ENCODE data around the gene TSPAN13. TPM values are rescaled to one million over a fixed set of nuclear protein-coding genes. Genes with fewer than 3 reads are reported as not detected.

The TSPAN13 gene
- total RNA-seq, 2 experiments from 2014 or later: 0.40 to 0.48 TPM

DNA sequence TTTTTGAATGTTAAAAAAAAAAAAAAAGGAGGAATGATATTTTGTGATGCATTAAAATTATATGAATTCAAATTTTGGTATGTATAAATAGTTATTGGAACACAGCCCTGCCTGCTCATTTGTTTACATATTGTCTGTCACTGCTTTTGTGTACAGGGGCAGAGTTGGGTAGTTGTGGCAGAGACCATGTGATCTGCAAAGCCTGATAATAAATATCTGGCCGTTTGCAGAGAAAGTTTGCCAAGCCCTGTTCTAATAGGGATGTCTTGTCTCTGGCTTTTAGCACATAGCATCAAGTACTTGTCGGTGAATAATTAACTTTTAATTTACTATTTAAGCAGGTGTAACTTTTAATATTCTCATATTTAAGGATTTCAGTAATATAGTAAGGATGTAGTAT is 19.8 kb downstream of the TSPAN13 start:
- H3K27ac Mint-ChIP-seq: no peak overlapping the region
- H3K36me3 Mint-ChIP-seq (ENCODE audit: low read depth): no peaks in the 10 kb centered on the region
- no peaks in the 10 kb centered on the region for H3K9me3 Mint-ChIP-seq
- peaks cover 3% of the 10 kb centered on the region for H3K27me3 Mint-ChIP-seq
- no peak for DNase-seq
- H3K4me1 Mint-ChIP-seq: no peaks in the 10 kb centered on the region
- no peak overlapping the region for H3K4me3 Mint-ChIP-seq
- CTCF ChIA-PET: no interaction called here
- POLR2A ChIA-PET: no interaction called here

DNA sequence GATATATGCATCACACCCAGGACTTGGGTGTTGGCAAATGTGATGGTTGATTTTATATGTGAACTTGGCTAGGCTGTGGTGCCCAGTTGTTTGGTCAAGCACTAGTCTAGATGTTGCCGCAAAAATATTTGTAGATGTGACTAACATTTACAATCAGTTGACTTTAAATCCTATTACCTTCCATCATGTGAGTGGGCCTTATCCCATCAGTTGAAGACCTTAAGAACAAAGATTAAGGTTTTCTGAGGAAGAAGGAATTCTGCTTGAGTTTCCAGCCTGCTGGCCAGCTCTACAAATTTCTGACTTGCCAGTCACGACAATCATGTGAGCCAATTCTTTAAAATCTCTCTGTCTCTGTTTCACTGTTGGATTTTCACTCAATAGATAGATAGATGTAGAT is 20.3 kb downstream of the TSPAN13 start:
- POLR2A ChIA-PET: no interaction called here
- Mint-ChIP-seq H3K36me3 (ENCODE audit: low read depth) (no peaks in the 10 kb centered on the region), H3K4me1 (no peaks in the 10 kb centered on the region), H3K27me3 (peaks cover 3% of the 10 kb centered on the region), H3K27ac (no peak overlapping the region), H3K4me3 (no peak overlapping the region), H3K9me3 (no peaks in the 10 kb centered on the region)
- CTCF ChIA-PET: no interaction called here
- DNase-seq: no peak

DNA sequence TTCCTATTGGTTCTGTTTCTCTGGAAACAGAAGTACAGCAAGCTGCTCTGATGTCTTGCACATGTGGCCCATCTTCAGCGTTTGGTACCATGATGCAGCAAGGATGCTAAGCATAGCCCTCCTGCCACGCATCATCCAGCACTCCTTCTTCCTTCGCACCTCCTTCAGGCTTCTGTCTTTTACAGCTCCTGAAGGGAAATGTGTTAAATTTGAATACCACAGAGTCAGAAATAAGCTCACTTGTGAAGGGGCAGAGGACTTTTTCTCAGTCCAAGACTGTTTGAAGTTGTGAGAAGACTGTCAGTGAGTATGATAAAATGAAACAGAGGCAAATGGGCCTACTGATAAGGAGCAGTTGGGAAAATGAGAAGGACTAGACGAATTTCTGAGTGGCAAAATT is 20.7 kb downstream of the TSPAN13 start:
- peaks cover 3% of the 10 kb centered on the region for H3K27me3 Mint-ChIP-seq
- CTCF ChIA-PET: no interaction called here
- no peak for DNase-seq
- H3K4me1 Mint-ChIP-seq: no peaks in the 10 kb centered on the region
- H3K9me3 Mint-ChIP-seq: no peaks in the 10 kb centered on the region
- POLR2A ChIA-PET: no interaction called here
- H3K27ac Mint-ChIP-seq: no peak overlapping the region
- H3K36me3 Mint-ChIP-seq (ENCODE audit: low read depth): no peaks in the 10 kb centered on the region
- H3K4me3 Mint-ChIP-seq: no peak overlapping the region

DNA sequence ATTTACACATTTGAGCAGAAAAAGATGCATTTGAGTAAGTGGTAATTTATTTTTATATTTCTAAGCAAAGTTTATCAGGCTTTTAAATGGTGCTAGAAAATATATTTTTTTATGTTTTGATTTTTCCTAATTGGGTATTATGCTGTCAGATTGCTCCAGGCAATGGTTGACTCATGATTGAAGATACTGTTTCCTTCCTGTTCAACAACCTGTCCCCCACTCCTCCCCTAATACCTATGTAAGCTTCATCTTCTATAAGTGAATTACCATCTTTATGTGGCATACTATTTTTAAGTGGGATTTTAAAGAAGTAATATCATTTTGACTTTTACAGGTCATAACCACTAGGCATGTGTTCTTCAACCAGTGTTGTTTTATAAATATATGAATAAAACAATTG is 21.4 kb downstream of the TSPAN13 start:
- CTCF ChIA-PET: no interaction called here
- POLR2A ChIA-PET: no interaction called here
- H3K4me3 Mint-ChIP-seq: no peak overlapping the region
- no peaks in the 10 kb centered on the region for H3K9me3 Mint-ChIP-seq
- H3K36me3 Mint-ChIP-seq (ENCODE audit: low read depth): no peaks in the 10 kb centered on the region
- peaks cover 2% of the 10 kb centered on the region for H3K27me3 Mint-ChIP-seq
- H3K4me1 Mint-ChIP-seq: no peaks in the 10 kb centered on the region
- DNase-seq: no peak
- H3K27ac Mint-ChIP-seq: no peak overlapping the region

DNA sequence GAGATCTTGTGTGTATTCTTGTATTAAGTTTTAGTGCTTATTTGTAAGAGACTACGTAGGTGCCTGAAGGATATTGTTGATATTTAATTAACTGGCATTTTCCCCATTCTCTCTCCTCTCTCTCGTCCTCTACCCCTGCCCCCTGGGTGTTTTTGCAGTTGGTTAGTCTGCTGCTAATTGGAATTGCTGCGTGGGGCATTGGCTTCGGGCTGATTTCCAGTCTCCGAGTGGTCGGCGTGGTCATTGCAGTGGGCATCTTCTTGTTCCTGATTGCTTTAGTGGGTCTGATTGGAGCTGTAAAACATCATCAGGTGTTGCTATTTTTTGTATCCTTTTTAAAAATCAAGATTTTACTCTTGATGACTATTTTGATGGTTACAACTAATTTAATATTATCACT is 22.5 kb downstream of the TSPAN13 start:
- no peaks in the 10 kb centered on the region for H3K36me3 Mint-ChIP-seq (ENCODE audit: low read depth)
- no peak overlapping the region for H3K27ac Mint-ChIP-seq
- CTCF ChIA-PET: no interaction called here
- POLR2A ChIA-PET: no interaction called here
- H3K27me3 Mint-ChIP-seq: no peaks in the 10 kb centered on the region
- H3K4me3 Mint-ChIP-seq: no peak overlapping the region
- no peaks in the 10 kb centered on the region for H3K9me3 Mint-ChIP-seq
- H3K4me1 Mint-ChIP-seq: no peaks in the 10 kb centered on the region
- DNase-seq: no peak

DNA sequence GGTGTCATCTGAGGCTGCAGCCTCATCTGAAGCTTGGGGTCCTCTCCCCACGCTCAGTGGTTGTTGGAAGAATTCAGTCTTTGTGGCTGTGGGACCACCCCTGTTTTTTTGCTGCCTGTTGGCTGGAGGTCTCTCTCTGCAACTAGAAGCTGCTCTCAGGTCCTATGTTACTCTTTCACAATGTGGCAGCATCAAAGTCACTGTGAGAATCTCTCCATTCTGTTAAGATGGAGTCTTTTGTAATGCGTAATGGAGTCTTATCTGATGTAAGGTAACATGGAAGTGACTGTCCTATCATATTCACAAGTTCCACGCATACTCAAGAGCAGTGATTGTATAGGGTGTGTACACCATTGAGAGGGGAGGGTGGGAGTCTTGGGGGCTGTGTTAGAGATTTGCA is 24.9 kb downstream of the TSPAN13 start:
- no peaks in the 10 kb centered on the region for H3K9me3 Mint-ChIP-seq
- ChIA-PET POLR2A (no interaction called here), CTCF (no interaction called here)
- no peak overlapping the region for H3K27ac Mint-ChIP-seq
- no peaks in the 10 kb centered on the region for H3K4me1 Mint-ChIP-seq
- no peak overlapping the region for H3K4me3 Mint-ChIP-seq
- H3K27me3 Mint-ChIP-seq: peaks cover 2% of the 10 kb centered on the region
- H3K36me3 Mint-ChIP-seq (ENCODE audit: low read depth): no peaks in the 10 kb centered on the region
- DNase-seq: no peak

DNA sequence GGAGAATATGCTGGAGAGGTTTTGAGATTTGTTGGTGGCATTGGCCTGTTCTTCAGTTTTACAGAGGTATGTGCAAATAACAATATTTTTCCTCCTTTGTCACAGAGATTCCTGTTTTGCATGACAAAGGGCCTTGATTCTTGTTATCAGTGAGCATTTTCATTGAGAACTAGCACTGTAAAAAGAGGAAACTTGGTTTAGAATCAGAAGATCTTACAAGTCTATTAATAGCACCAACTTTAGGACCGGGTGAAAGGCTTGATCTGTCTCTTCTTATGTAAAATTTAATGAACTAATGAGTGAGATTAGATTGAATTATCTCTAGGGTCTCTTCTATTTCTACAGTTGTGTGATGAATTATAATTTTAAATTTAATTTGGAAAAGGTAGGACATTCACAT is 25.5 kb downstream of the TSPAN13 start:
- H3K27me3 Mint-ChIP-seq: peaks cover 2% of the 10 kb centered on the region
- ChIA-PET CTCF (no interaction called here), POLR2A (no interaction called here)
- H3K4me3 Mint-ChIP-seq: no peak overlapping the region
- no peak for DNase-seq
- no peaks in the 10 kb centered on the region for H3K9me3 Mint-ChIP-seq
- H3K36me3 Mint-ChIP-seq (ENCODE audit: low read depth): no peaks in the 10 kb centered on the region
- no peaks in the 10 kb centered on the region for H3K4me1 Mint-ChIP-seq
- H3K27ac Mint-ChIP-seq: no peak overlapping the region

DNA sequence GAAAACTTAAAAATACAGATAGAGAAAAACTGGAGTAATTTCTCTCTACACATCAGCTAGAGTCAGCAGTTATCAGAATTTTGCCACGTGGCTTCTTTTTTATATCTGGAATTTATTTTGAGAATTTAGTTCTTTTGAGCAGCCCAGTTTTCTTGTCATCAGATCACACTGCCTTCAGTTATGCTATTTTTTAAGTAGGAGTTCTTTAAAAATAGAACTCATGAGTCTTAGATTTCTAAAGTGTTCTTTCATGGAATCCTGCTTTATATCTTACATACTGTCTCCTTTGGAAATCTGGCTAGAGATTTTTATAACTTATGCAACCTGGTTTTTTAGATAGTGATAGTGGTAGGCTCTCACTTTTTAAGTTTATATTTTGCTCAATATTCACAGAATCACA is 27.0 kb downstream of the TSPAN13 start:
- peaks cover 6% of the 10 kb centered on the region for H3K27me3 Mint-ChIP-seq
- no peak overlapping the region for H3K27ac Mint-ChIP-seq
- no peaks in the 10 kb centered on the region for H3K4me1 Mint-ChIP-seq
- no peak overlapping the region for H3K4me3 Mint-ChIP-seq
- no peaks in the 10 kb centered on the region for H3K36me3 Mint-ChIP-seq (ENCODE audit: low read depth)
- DNase-seq: no peak
- ChIA-PET POLR2A (no interaction called here), CTCF (interaction anchor here (1.2 kb wide), 1 partner anchor 20 kb away, joined by 3 read pairs; no protein-coding TSS in a partner anchor)
- H3K9me3 Mint-ChIP-seq: no peaks in the 10 kb centered on the region

DNA sequence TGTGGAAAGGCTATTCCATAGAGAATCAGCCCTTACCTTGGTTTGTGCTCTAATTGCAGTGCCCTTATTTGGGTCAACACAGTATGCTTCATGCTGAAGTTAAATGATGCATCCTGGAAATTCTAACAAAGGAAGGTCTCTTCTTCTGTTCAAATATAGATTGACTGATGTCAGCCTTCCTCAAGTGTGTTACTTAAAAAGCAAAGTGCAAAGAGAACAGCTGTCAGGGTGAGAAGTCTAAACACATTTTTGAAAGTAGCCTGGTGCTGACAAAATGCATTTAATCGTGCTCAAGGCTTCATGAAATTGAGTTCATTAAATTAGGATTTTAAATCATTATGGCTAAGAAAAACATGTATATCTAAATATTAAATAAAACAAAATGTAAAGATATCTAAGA is 31.8 kb downstream of the TSPAN13 start:
- Mint-ChIP-seq H3K27ac (no peak overlapping the region), H3K4me1 (no peaks in the 10 kb centered on the region), H3K36me3 (ENCODE audit: low read depth) (no peaks in the 10 kb centered on the region), H3K9me3 (no peaks in the 10 kb centered on the region), H3K27me3 (peaks cover 6% of the 10 kb centered on the region), H3K4me3 (no peak overlapping the region)
- ChIA-PET CTCF (no interaction called here), POLR2A (no interaction called here)
- DNase-seq: no peak

DNA sequence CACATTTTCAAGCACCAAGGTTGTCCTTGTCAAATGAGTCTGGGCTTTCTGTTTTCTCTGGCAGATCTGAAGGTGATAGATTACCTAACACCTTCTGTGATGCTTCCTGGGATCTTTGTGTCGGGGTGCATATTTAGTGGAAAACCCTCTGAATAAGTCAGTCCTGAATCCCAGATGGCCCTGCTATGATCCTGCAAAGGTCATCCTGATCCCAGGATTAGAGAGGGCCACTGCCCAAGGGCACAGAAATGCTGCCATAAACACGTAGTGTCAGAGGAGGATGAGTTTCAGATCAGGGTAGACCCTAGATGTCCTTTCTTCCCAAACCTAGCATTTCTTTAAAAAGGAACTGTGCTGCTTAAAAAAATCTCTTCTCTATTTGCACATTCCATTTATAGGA is 32.3 kb downstream of the TSPAN13 start:
- H3K4me1 Mint-ChIP-seq: no peaks in the 10 kb centered on the region
- H3K36me3 Mint-ChIP-seq (ENCODE audit: low read depth): no peaks in the 10 kb centered on the region
- no peak for DNase-seq
- no peaks in the 10 kb centered on the region for H3K9me3 Mint-ChIP-seq
- no peak overlapping the region for H3K4me3 Mint-ChIP-seq
- CTCF ChIA-PET: no interaction called here
- H3K27me3 Mint-ChIP-seq: peaks cover 6% of the 10 kb centered on the region
- no peak overlapping the region for H3K27ac Mint-ChIP-seq
- POLR2A ChIA-PET: no interaction called here

DNA sequence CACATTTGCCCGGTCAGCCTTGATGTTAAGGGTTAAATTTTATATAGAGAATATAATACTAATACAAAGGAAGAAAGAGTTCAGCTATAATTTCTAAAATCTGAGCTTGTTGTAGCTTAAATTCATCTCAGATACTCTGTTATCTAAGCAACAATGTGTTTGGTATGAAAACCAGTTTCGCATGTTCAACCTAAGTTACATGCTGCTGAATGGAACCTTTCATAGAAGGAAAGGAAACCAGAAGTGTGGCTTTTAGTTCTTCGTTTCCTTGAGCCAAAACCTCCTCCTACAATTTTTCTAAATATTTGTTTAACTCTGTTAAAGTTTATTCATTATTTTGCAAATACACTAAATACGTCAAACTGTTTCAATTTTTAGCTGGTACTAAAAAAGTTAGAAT is 32.7 kb downstream of the TSPAN13 start:
- Mint-ChIP-seq H3K4me3 (no peak overlapping the region), H3K9me3 (no peaks in the 10 kb centered on the region), H3K27ac (no peak overlapping the region), H3K36me3 (ENCODE audit: low read depth) (no peaks in the 10 kb centered on the region), H3K4me1 (no peaks in the 10 kb centered on the region), H3K27me3 (peaks cover 6% of the 10 kb centered on the region)
- ChIA-PET POLR2A (no interaction called here), CTCF (no interaction called here)
- DNase-seq: no peak

DNA sequence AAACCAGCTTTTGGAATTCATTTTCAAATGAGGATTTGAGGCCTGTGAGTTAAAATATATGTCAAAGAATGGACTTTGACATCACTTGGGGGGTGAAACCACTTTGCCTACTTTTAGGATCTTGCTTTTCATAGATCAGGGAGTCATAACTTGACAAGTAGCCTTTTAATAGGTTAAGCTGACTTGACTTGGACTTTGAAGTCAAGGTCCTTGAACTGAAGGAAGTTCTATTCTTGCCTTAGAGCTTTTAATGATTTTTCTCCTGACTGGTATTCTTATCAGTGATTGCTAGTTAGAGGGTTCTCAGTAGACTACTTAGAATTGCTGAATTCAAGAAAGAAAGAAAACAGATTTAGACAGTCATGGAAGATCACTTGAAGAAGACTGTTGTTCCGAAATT is 33.6 kb downstream of the TSPAN13 start:
- peaks cover 2% of the 10 kb centered on the region for H3K4me1 Mint-ChIP-seq
- no peaks in the 10 kb centered on the region for H3K9me3 Mint-ChIP-seq
- H3K36me3 Mint-ChIP-seq (ENCODE audit: low read depth): no peaks in the 10 kb centered on the region
- ChIA-PET POLR2A (no interaction called here), CTCF (no interaction called here)
- no peak overlapping the region for H3K4me3 Mint-ChIP-seq
- H3K27ac Mint-ChIP-seq: no peak overlapping the region
- H3K27me3 Mint-ChIP-seq: peaks cover 6% of the 10 kb centered on the region
- DNase-seq: no peak

DNA sequence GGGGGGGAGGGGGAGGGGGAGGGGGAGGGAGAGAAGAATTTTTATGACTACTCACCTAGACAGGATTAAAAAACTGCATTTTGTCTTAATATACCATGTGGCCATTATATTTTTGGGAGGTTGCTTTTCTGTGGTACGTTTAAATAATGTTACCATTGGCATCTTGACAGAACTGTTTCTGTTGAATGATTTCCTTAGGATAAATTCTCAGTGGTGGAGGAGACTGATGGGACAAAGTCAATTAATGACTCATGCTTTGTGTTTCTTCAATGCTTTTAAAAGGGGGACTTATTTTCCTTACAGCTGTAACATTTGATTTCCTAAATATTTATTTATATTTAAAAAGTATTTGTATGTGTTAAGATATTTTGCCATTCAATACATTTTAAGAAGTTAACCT is 37.5 kb downstream of the TSPAN13 start:
- Mint-ChIP-seq H3K4me1 (peaks cover 5% of the 10 kb centered on the region), H3K27me3 (peaks cover 6% of the 10 kb centered on the region), H3K9me3 (no peaks in the 10 kb centered on the region), H3K36me3 (ENCODE audit: low read depth) (no peaks in the 10 kb centered on the region), H3K27ac (no peak overlapping the region), H3K4me3 (no peak overlapping the region)
- ChIA-PET POLR2A (no interaction called here), CTCF (no interaction called here)
- no peak for DNase-seq

DNA sequence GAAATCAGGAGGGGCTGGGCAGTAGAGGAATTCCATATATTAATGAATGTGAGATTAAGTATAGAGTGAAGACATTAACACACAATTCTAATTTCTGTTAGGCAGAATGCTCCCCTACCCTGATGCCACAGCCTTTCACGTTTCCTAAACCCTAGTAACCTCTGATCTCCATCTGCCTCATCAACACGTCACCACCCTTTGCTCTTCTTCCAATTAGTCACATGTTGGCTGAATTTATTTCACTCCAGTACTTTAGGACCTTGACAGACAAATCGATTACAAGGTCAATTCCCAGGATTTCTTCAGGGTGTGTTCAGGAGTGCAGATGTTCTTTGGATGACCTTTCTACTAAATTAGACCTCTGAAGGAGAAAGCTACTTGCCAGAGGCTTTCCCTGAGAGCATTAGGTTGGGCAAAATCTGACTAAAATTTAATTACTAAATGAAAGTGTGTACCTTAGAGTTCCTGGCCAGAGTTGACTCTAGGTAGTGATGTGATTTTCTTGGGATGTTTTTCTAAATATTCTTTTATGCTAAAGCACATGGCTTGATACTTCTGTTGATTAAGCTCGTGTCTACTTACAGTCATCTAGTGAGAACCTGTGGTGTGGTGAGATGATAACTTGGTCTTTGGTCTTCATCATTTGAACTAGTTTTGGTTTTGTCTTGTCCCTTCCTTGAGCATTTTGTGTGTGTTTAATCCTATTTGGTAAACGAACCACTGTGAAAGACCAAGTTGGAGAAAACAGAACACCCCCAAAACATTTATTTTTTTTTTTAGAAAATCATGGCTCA is 38.5 kb downstream of the TSPAN13 start:
- no peak for DNase-seq
- H3K27ac Mint-ChIP-seq: no peak overlapping the region
- no peak overlapping the region for H3K4me3 Mint-ChIP-seq
- H3K27me3 Mint-ChIP-seq: peaks cover 11% of the 10 kb centered on the region
- ChIA-PET POLR2A (no interaction called here), CTCF (interaction anchor here (0.8 kb wide), 1 partner anchor 9 kb away, joined by 3 read pairs; no protein-coding TSS in a partner anchor)
- no peaks in the 10 kb centered on the region for H3K36me3 Mint-ChIP-seq (ENCODE audit: low read depth)
- H3K4me1 Mint-ChIP-seq: peaks cover 5% of the 10 kb centered on the region
- no peaks in the 10 kb centered on the region for H3K9me3 Mint-ChIP-seq

Data from activated CD4-positive, alpha-beta memory T cell treated with anti-CD3 and anti-CD28 coated beads, Interleukin-2, amount 10 ng/mL, durations not matched to agents 7 days and 5 days (primary cell).